Measurements from ENCODE around the gene OXNAD1. TPM values are rescaled to one million over a fixed set of nuclear protein-coding genes. Genes with fewer than 3 reads are reported as not detected.

The OXNAD1 gene
- total RNA-seq, 3 donors from 2014 or later = 21.5 to 35.2 (median 28.4) TPM

DNA sequence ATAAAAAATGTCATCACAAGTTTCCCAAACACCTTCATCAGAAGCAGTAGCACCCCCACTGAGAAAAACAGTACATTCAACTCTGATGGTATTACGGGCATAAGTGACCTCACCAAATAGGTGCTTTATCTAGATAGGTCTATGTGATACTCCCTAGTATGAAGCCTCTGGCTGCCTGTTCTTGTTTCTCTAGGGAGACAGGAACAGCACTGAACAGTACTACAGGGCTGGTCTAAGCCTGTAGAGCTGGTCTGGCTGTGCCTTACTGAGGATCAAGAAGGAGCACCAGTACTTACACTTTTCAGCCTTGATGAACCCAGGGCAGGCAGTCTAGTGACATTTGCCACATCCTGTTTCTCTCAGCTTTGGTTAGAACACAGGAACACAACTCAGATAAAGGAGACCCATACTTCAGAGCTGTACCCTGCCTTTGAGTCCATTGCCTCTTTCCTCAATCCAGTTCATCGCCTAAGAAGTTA is 35.9 kb downstream of the OXNAD1 start:
- peak in 1 of 3 donors; percentile 25 for DNase-seq
- no peaks in the 10 kb centered on the region for H3K36me3 ChIP-seq (ENCODE audit: low read depth)
- no peak overlapping the region for H3K4me3 ChIP-seq
- TF ChIP-seq CTCF (IDR thresholded peaks at IDR 0.05) = no peak
- no peaks in the 10 kb centered on the region for H3K9me3 ChIP-seq
- peaks cover 4% of the 10 kb centered on the region for H3K4me1 ChIP-seq (ENCODE audit: low read depth)
- intact Hi-C loops (cut with DNase I, micrococcal nuclease) = no loop called here
- peak; percentile 81 for ATAC-seq

DNA sequence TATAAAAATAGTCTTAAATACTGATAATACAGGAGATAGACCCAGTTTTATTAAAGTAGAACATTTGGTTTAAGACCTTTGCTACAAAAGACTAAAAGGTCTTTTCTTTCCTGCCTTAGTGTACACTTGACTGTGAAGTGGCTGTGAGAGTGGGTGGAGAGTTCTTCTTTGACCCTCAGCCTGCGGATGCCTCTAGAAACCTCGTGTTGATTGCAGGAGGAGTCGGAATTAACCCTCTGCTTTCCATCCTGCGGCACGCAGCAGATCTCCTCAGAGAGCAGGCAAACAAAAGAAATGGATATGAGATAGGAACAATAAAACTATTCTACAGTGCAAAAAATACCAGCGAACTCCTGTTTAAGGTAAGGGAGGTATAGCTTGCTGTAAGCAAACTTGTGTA is 36.5 kb downstream of the OXNAD1 start:
- DNase-seq = peak in 1 of 3 donors; percentile 43

DNA sequence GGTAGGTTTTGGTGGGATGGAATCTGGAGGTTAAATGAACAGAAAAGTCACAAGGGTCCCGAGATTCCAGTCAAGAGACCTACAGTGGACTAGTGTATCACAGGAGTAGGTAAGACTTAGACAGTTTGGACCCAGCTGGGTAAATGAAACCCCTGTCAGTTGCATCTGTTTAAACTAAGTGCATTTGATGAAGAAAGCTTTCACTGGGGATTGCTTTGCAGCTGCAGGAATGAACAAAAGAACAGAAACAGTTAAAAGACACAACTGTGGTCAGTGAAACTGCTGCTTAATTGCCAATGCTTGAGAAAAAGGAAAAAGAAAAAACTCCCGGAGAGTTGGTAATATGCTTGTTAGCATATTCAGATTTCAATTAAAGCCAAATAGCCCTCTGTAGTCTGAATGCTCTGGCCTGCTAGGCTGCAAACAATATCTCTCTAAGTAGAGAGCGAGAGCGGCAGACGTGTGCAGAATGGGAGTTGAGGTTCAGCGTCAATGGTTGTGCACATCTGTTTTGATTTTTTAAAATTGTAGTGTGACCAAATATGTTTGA is 37.1 kb downstream of the OXNAD1 start:
- no peak for DNase-seq
- Histone ChIP-seq H3K4me1 (ENCODE audit: low read depth) (peaks cover 4% of the 10 kb centered on the region), H3K9me3 (no peaks in the 10 kb centered on the region), H3K4me3 (no peak overlapping the region), H3K36me3 (ENCODE audit: low read depth) (no peaks in the 10 kb centered on the region)
- ATAC-seq = no peak
- intact Hi-C loops (cut with DNase I, micrococcal nuclease) = no loop called here
- TF ChIP-seq CTCF (IDR thresholded peaks at IDR 0.05) = no peak

More for the DNA sequence above, 36.5 kb downstream of the OXNAD1 start:
- no peak for TF ChIP-seq CTCF (IDR thresholded peaks at IDR 0.05)
- ATAC-seq = peak; percentile 43
- intact Hi-C loops (cut with DNase I, micrococcal nuclease) = no loop called here
- Histone ChIP-seq H3K4me1 (ENCODE audit: low read depth) (peaks cover 4% of the 10 kb centered on the region), H3K36me3 (ENCODE audit: low read depth) (no peaks in the 10 kb centered on the region), H3K9me3 (no peaks in the 10 kb centered on the region), H3K4me3 (no peak overlapping the region)

- DNase-seq (no peak), ATAC-seq (no peak)
- no peak for TF ChIP-seq CTCF (IDR thresholded peaks at IDR 0.05)
- Histone ChIP-seq H3K4me3 (no peak overlapping the region), H3K36me3 (ENCODE audit: low read depth) (no peaks in the 10 kb centered on the region), H3K9me3 (no peaks in the 10 kb centered on the region), H3K4me1 (ENCODE audit: low read depth) (peaks cover 4% of the 10 kb centered on the region)
- intact Hi-C loops (cut with DNase I, micrococcal nuclease) = no loop called here
Measured at GRCh38 chr3:16303037-16303575, 38.1 kb downstream of the OXNAD1 start.

GRCh38 chr3:16304061-16305010 is 39.3 kb downstream of the OXNAD1 start:
- no peak for DNase-seq
- intact Hi-C loops (cut with DNase I, micrococcal nuclease) = no loop called here
- H3K4me1 ChIP-seq (ENCODE audit: low read depth) = peaks cover 4% of the 10 kb centered on the region
- no peaks in the 10 kb centered on the region for H3K9me3 ChIP-seq
- no peak for ATAC-seq
- H3K36me3 ChIP-seq (ENCODE audit: low read depth) = no peaks in the 10 kb centered on the region
- no peak for TF ChIP-seq CTCF (IDR thresholded peaks at IDR 0.05)
- no peak overlapping the region for H3K4me3 ChIP-seq

Measured in mucosa of descending colon (tissue), 3 donors.